HFFc6 (cell line): ENCODE measurements around the gene MEIKIN. TPM values are rescaled to one million over a fixed set of nuclear protein-coding genes. Genes with fewer than 3 reads are reported as not detected.

Experiments used
- DNase-seq: peaks from one replicate; pipeline ENCODE4 v3.0.0-alpha.2; 2018
- H3K27ac Mint-ChIP-seq: 2 replicates; pipeline ENCODE4 v1.8.0; 2020; ENCODE audit warnings: mild to moderate bottlenecking, mixed read lengths
- H3K27me3 Mint-ChIP-seq: 2 replicates; pipeline ENCODE4 v1.8.0; 2021; ENCODE audit warnings: mild to moderate bottlenecking, moderate library complexity, mixed read lengths; ENCODE audit not compliant: insufficient read depth
- H3K36me3 Mint-ChIP-seq: 2 replicates; pipeline ENCODE4 v1.8.0; 2021; ENCODE audit warnings: low read depth, mixed read lengths
- H3K4me1 Mint-ChIP-seq: 2 replicates; pipeline ENCODE4 v1.8.0; 2020; ENCODE audit warnings: low read depth, mixed read lengths
- H3K4me3 Mint-ChIP-seq: 2 replicates; pipeline ENCODE4 v1.8.0; 2020; ENCODE audit warnings: mild to moderate bottlenecking, moderate library complexity, mixed read lengths
- H3K9me3 Mint-ChIP-seq: 2 replicates; pipeline ENCODE4 v1.8.0; 2020; ENCODE audit warnings: mild to moderate bottlenecking, mixed read lengths
- CTCF ChIP-seq: fragments of 200-600 bp; sonication (generic); IDR thresholded peaks from 2 replicates; pipeline ENCODE4 v1.5.0; 2021; ENCODE audit warnings: antibody characterized with exemption, mild to moderate bottlenecking
- total RNA-seq, 6 experiments: library from RNA; stranded (reverse); fragmentation: NEBNext Ultra II Directional; extraction: Animal tissue kit (Norgen Biotek cat#: 25700); gene quantifications; 2 replicates in 1 of 6; 3 replicates in 5 of 6; pipeline ENCODE4 v1.2.3, GENCODE V29; 2021

Gene MEIKIN
- total RNA-seq, 6 experiments from 2014 or later = not detected

- no peak overlapping the region for H3K4me3 Mint-ChIP-seq
- H3K27me3 Mint-ChIP-seq = peaks cover 12% of the 10 kb centered on the region
- no peaks in the 10 kb centered on the region for H3K9me3 Mint-ChIP-seq
- no peak for DNase-seq
- H3K27ac Mint-ChIP-seq = no peak overlapping the region
- H3K36me3 Mint-ChIP-seq = no peaks in the 10 kb centered on the region
- H3K4me1 Mint-ChIP-seq = peaks cover 8% of the 10 kb centered on the region; the same call in 1 of the 2 replicates
- TF ChIP-seq CTCF = no peak
These were observed 27.7 kb upstream of the MEIKIN start for GRCh38 chr5:131973089-131973712.

GRCh38 chr5:131968396-131968954, 23.0 kb upstream of the MEIKIN start:
- Mint-ChIP-seq H3K4me3 (no peak overlapping the region), H3K27ac (no peak overlapping the region), H3K27me3 (peaks cover 9% of the 10 kb centered on the region), H3K9me3 (no peaks in the 10 kb centered on the region), H3K4me1 (no peaks in the 10 kb centered on the region), H3K36me3 (no peaks in the 10 kb centered on the region)
- DNase-seq = no peak
- TF ChIP-seq CTCF = no peak

- DNase-seq = no peak
- H3K27ac Mint-ChIP-seq = no peak overlapping the region
- no peak for TF ChIP-seq CTCF
- no peak overlapping the region for H3K4me3 Mint-ChIP-seq
- H3K9me3 Mint-ChIP-seq = no peaks in the 10 kb centered on the region
- no peaks in the 10 kb centered on the region for H3K36me3 Mint-ChIP-seq
- H3K4me1 Mint-ChIP-seq = no peaks in the 10 kb centered on the region
- peaks cover 9% of the 10 kb centered on the region; the same call in 1 of the 2 replicates for H3K27me3 Mint-ChIP-seq
These were observed 21.1 kb upstream of the MEIKIN start for GRCh38 chr5:131966551-131966950.

GRCh38 chr5:131965826-131966415, 20.5 kb upstream of the MEIKIN start:
- DNase-seq = no peak
- TF ChIP-seq CTCF = no peak
- Mint-ChIP-seq H3K36me3 (no peaks in the 10 kb centered on the region), H3K4me3 (no peak overlapping the region), H3K27ac (no peak overlapping the region), H3K4me1 (no peaks in the 10 kb centered on the region), H3K9me3 (no peaks in the 10 kb centered on the region), H3K27me3 (peaks cover 7% of the 10 kb centered on the region; the same call in 1 of the 2 replicates)

GRCh38 chr5:131959906-131960305, 14.4 kb upstream of the MEIKIN start:
- TF ChIP-seq CTCF = no peak
- H3K27ac Mint-ChIP-seq = no peak overlapping the region
- no peak overlapping the region for H3K4me3 Mint-ChIP-seq
- H3K27me3 Mint-ChIP-seq = peaks cover 4% of the 10 kb centered on the region; the same call in 1 of the 2 replicates
- no peaks in the 10 kb centered on the region for H3K36me3 Mint-ChIP-seq
- no peak for DNase-seq
- no peaks in the 10 kb centered on the region for H3K9me3 Mint-ChIP-seq
- H3K4me1 Mint-ChIP-seq = no peaks in the 10 kb centered on the region
